Kidney epithelial cell (primary cell): Measurements from ENCODE around the gene CDX2. TPM values are rescaled to one million over a fixed set of nuclear protein-coding genes. Genes with fewer than 3 reads are reported as not detected.

ENCODE experiments used
- DNase-seq: peaks from one replicate; pipeline ENCODE4 v3.0.0-alpha.2; 2010; ENCODE audit warnings: low read depth
- H3K27me3 ChIP-seq: 2 replicates; pipeline ENCODE4 v1.6.0; 2011; ENCODE audit warnings: low read length; ENCODE audit not compliant: control insufficient read depth, insufficient read depth
- H3K36me3 ChIP-seq: 2 replicates; pipeline ENCODE4 v1.5.1; 2011; ENCODE audit warnings: low read length; ENCODE audit not compliant: control insufficient read depth, insufficient read depth
- H3K4me3 ChIP-seq: 2 replicates; pipeline ENCODE4 v1.5.1; 2011; ENCODE audit warnings: low read depth, mild to moderate bottlenecking, control low read depth, low read length
- CTCF ChIP-seq: IDR thresholded peaks from 2 replicates; pipeline ENCODE4 v1.5.1; 2011; ENCODE audit warnings: mild to moderate bottlenecking, moderate library complexity, low read length, control low read depth, inconsistent platforms; ENCODE audit not compliant: insufficient read depth, poor library complexity, severe bottlenecking
- total RNA-seq: library from RNA; depleted of rRNA; stranded (reverse); fragments of >200 nt; gene quantifications from 2 replicates; pipeline ENCODE4 v1.2.3, GENCODE V29; 2015

CDX2 gene
- total RNA-seq, 1 donor from 2014 or later: not detected

DNA sequence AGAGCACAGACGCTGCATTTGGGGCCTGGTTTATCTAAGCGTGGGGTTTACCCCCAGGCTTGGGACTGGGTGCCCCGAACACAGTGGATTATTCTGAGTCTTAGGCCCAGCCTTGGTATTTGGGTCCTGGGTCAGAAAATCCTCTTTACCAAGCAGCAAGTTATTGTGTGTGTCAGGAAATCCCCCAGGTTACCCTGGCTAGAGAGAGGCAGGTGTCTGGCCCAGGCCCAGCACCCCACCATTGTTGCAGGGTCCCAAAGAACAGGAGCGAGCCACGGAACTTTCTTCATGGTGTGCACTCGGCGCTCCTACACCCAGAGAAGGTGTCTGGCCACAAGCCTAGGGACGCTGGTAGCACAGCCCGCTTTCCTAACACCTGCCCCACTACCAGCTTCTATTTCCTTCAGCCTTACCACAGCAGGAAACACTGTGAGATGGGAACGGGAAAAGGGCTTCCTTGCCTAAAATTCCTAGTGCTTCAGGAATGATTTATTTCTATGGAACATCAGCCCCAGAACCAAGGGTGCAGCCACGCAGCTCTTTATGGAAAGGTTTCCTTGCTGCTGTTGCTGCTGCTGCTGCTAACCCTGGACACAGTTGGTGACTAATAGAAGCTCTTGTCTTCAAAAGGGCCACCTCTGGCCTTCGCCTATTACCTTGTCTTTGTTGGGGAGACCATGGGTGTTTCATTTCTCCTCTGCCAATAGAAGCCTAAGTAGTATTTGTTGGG, 7.4 kb upstream of the CDX2 start:
- no peak for DNase-seq
- Histone ChIP-seq H3K36me3 (no peaks in the 10 kb centered on the region), H3K4me3 (no peak overlapping the region), H3K27me3 (peaks cover 92% of the 10 kb centered on the region)
- TF ChIP-seq CTCF: no peak

- Histone ChIP-seq H3K4me3 (no peak overlapping the region), H3K27me3 (peaks cover 92% of the 10 kb centered on the region), H3K36me3 (no peaks in the 10 kb centered on the region)
- TF ChIP-seq CTCF: no peak
- DNase-seq: no peak
Measured at GRCh38 chr13:27975564-27976361, 6.6 kb upstream of the CDX2 start.

GRCh38 chr13:27973961-27974662, 5.0 kb upstream of the CDX2 start:
- H3K27me3 ChIP-seq: peaks cover 89% of the 10 kb centered on the region
- no peak overlapping the region for H3K4me3 ChIP-seq
- no peak for TF ChIP-seq CTCF
- DNase-seq: no peak
- H3K36me3 ChIP-seq: no peaks in the 10 kb centered on the region

GRCh38 chr13:27973291-27973690, 4.2 kb upstream of the CDX2 start:
- Histone ChIP-seq H3K36me3 (no peaks in the 10 kb centered on the region), H3K4me3 (no peak overlapping the region), H3K27me3 (peaks cover 90% of the 10 kb centered on the region)
- no peak for TF ChIP-seq CTCF
- DNase-seq: no peak

- Histone ChIP-seq H3K36me3 (no peaks in the 10 kb centered on the region), H3K4me3 (no peak overlapping the region), H3K27me3 (peaks cover 90% of the 10 kb centered on the region)
- TF ChIP-seq CTCF: no peak
- no peak for DNase-seq
Measured at GRCh38 chr13:27972478-27972820, 3.3 kb upstream of the CDX2 start.
